Esophagus mucosa (tissue), 1 donor: ENCODE data around the gene GTF3C2. TPM values are rescaled to one million over a fixed set of nuclear protein-coding genes. Genes with fewer than 3 reads are reported as not detected.
"Not testable (repeated sequence)": the region's sequence is repeated elsewhere in the genome, so short reads cannot be mapped to it uniquely, and the experiment has no call there.

Experiments
- ATAC-seq: fragments of 200-7000 bp; cut with Tn5 transposase; one replicate; pipeline ENCODE4 v1.9.1; 2020
- total RNA-seq: library from RNA; stranded (reverse); gene quantifications from one replicate; pipeline ENCODE4 v1.2.4, GENCODE V29; 2023
- donor health status: DM: yes; HTN: yes; CAD: no.

GTF3C2 gene
- total RNA-seq, 1 donor from 2014 or later = 50.8 TPM

- peak; percentile 77 for ATAC-seq
Observed at GRCh38 chr2:27320958-27321543, 35.5 kb downstream of the GTF3C2 start.

GRCh38 chr2:27319839-27320238 lies 36.7 kb downstream of the GTF3C2 start:
- ATAC-seq = not testable (repeated sequence)

- no peak for ATAC-seq
Observed at GRCh38 chr2:27316655-27317412, 39.7 kb downstream of the GTF3C2 start.

- ATAC-seq = no peak
Observed at GRCh38 chr2:27315122-27315521, 41.4 kb downstream of the GTF3C2 start.

- ATAC-seq = peak; percentile 18
Observed at GRCh38 chr2:27314709-27315108, 41.9 kb downstream of the GTF3C2 start.

GRCh38 chr2:27313882-27314645 lies 42.5 kb downstream of the GTF3C2 start:
- ATAC-seq = no peak

GRCh38 chr2:27312152-27312551 lies 44.4 kb downstream of the GTF3C2 start:
- no peak for ATAC-seq

GRCh38 chr2:27309651-27310050 lies 46.9 kb downstream of the GTF3C2 start:
- no peak for ATAC-seq

GRCh38 chr2:27308359-27308881 lies 48.1 kb downstream of the GTF3C2 start, which contains the start of gene UCN:
UCN (minus strand) TSS chr2:27308445; CDS start chr2:27307895, 550 bp downstream.
- peak; percentile 45 for ATAC-seq

GRCh38 chr2:27307545-27308358 lies 48.8 kb downstream of the GTF3C2 start:
- peak; percentile 17 for ATAC-seq

GRCh38 chr2:27307287-27307544 lies 49.3 kb downstream of the GTF3C2 start:
- ATAC-seq = no peak

GRCh38 chr2:27306573-27307286 lies 49.8 kb downstream of the GTF3C2 start:
- peak; percentile 4 for ATAC-seq

GRCh38 chr2:27306136-27306535 lies 50.4 kb downstream of the GTF3C2 start:
- no peak for ATAC-seq

- ATAC-seq = no peak
Observed at GRCh38 chr2:27305516-27305915, 51.0 kb downstream of the GTF3C2 start.

GRCh38 chr2:27304488-27305240 lies 51.9 kb downstream of the GTF3C2 start:
- no peak for ATAC-seq

- peak; percentile 58 for ATAC-seq
Observed at GRCh38 chr2:27303093-27304025, 53.2 kb downstream of the GTF3C2 start.

- ATAC-seq = not testable (repeated sequence)
Observed at GRCh38 chr2:27300606-27301005, 56.0 kb downstream of the GTF3C2 start.

GRCh38 chr2:27298391-27299080 lies 58.0 kb downstream of the GTF3C2 start:
- ATAC-seq = no peak

GRCh38 chr2:27297195-27297594 lies 59.4 kb downstream of the GTF3C2 start:
- no peak for ATAC-seq
